HL-60 (cell line): ENCODE results near the gene HOXB6.

Experiments
- DNase-seq, 2 experiments: peaks; one replicate each; pipeline ENCODE4 v3.0.0-alpha.2; 2010 to 2020; ENCODE audit warnings: low read depth in 1 of 2, low spot score in 1 of 2
- H3K27ac ChIP-seq: fragments of 250-450 bp; sonication (Bioruptor Pico); replicated peaks from 2 replicates; pipeline ENCODE4 v1.5.1; 2020; ENCODE audit warnings: mild to moderate bottlenecking, moderate library complexity
- H3K27me3 ChIP-seq: fragments of 250-450 bp; sonication (Bioruptor Pico); 2 replicates; pipeline ENCODE4 v1.5.1; 2021; ENCODE audit warnings: mild to moderate bottlenecking, moderate library complexity; ENCODE audit not compliant: insufficient read depth, poor library complexity, severe bottlenecking
- H3K4me3 ChIP-seq: replicated peaks from 2 replicates; pipeline ENCODE4 v1.5.1; 2011; ENCODE audit warnings: mild to moderate bottlenecking, control low read depth, low read length; ENCODE audit not compliant: insufficient read depth
- CTCF ChIP-seq: IDR thresholded peaks from one replicate; pipeline ENCODE4 v1.5.1; 2011; ENCODE audit warnings: low read length, control low read depth, inconsistent platforms; ENCODE audit not compliant: insufficient read depth
- GABPA ChIP-seq: IDR thresholded peaks from 2 replicates; pipeline ENCODE4 v1.6.1; 2012; ENCODE audit warnings: low read depth
- POLR2AphosphoS5 ChIP-seq: IDR thresholded peaks from 2 replicates; pipeline ENCODE4 v1.6.1; 2012; ENCODE audit warnings: low read depth
- REST ChIP-seq: IDR thresholded peaks from 2 replicates; pipeline ENCODE4 v1.6.1; 2012; ENCODE audit warnings: low read depth; ENCODE audit not compliant: insufficient replicate concordance
- SPI1 ChIP-seq: IDR thresholded peaks from 2 replicates; pipeline ENCODE4 v1.6.1; 2012; ENCODE audit warnings: low read depth, mild to moderate bottlenecking, borderline replicate concordance

Gene HOXB6

DNA sequence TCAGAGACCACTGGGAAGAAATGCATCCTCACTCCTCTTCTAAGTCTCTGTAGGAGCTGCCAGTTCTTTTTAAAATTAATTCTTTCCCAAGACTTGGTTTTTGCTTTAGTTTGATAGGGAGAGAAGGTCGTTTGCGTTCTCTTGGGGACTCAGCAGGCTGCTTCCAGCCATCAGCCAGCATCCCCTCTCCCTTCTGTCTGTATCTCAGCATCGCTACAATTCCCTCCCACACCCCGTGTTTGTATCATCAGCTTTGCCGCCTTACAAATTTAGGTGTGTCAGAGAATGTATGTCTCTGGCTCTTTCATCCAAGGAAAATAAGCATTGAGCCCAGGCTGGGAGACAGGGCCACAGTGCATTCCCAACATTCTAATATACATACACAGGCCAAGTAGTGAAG lies 5.4 kb downstream of the HOXB6 start:
- Histone ChIP-seq H3K4me3 (no peak overlapping the region), H3K27ac (no peak overlapping the region), H3K27me3 (peaks cover 84% of the 10 kb centered on the region)
- no peak for DNase-seq
- no peak for TF ChIP-seq POLR2AphosphoS5
- no peak for TF ChIP-seq REST
- no peak for TF ChIP-seq SPI1
- no peak for TF ChIP-seq CTCF
- no peak for TF ChIP-seq GABPA

- DNase-seq = no peak
These were observed 6.0 kb downstream of the HOXB6 start for GRCh38 chr17:48598736-48599135.

More at GRCh38 chr17:48598736-48599135, 6.0 kb downstream of the HOXB6 start:
- no peak overlapping the region for H3K27ac ChIP-seq
- peaks cover 81% of the 10 kb centered on the region for H3K27me3 ChIP-seq
- TF ChIP-seq SPI1 = no peak
- TF ChIP-seq CTCF = no peak
- TF ChIP-seq POLR2AphosphoS5 = no peak
- no peak for TF ChIP-seq GABPA
- TF ChIP-seq REST = no peak
- H3K4me3 ChIP-seq = no peak overlapping the region
